ENCODE measurements around the gene CDH18. TPM values are rescaled to one million over a fixed set of nuclear protein-coding genes. Genes with fewer than 3 reads are reported as not detected.

CDH18 gene
- total and polyA plus RNA-seq, 2 donors (not counting 3 experiments of a cell fraction or from before 2014, with no cell fraction given): 0.06 TPM; not detected in 1

DNA sequence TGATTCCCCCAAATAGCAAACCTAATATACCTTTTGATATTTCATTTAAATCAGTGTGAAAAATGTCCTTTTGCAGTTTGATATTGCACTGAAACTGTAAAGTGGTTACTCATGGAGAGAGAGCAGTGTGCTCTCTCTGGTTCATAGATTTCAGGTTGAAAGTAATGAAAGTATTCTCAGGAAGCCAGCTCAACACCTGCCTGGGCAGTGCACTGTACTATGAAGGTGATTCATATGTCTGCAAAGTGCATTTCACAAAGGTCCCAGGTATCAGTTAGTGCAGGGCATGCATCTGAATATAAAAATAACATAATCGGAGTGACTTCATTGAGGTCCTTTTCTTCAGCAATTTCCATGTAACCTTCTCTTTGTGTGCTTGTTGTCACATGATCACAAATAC is 274.3 kb downstream of the CDH18 start:
- Histone ChIP-seq H3K4me3 (replicated peaks in 1 of 3; ENCODE audit: insufficient read depth in 1 of 3, low read depth in 1 of 3, low read length in 3 of 3) (no peak overlapping the region), H3K4me2 (ENCODE audit: insufficient read depth, low read length) (no peak overlapping the region), H3K9me1 (replicated peaks; ENCODE audit: control insufficient read depth, extremely low read depth, insufficient read depth, low read length) (no peaks in the 10 kb centered on the region), H3K9me3 (replicated peaks; ENCODE audit: control insufficient read depth, insufficient read depth, low read length) (no peaks in the 10 kb centered on the region), H3K4me1 (ENCODE audit: control insufficient read depth, extremely low read depth, insufficient read depth, low read length) (no peaks in the 10 kb centered on the region), H3K36me3 (ENCODE audit: control insufficient read depth in 2 of 2, extremely low read depth in 1 of 2, insufficient read depth in 2 of 2, low read length in 2 of 2) (no peaks in the 10 kb centered on the region), H3K27me3 (ENCODE audit: control insufficient read depth in 2 of 2, insufficient read depth in 2 of 2, low read length in 2 of 2) (no peaks in the 10 kb centered on the region), H3K27ac (ENCODE audit: insufficient read depth, low read depth, low read length) (no peak overlapping the region), H3K9ac (replicated peaks; ENCODE audit: extremely low read depth, insufficient read depth, low read length) (no peak overlapping the region), H3K79me2 (ENCODE audit: control insufficient read depth, insufficient read depth, low read length) (no peaks in the 10 kb centered on the region), H4K20me1 (replicated peaks; ENCODE audit: control insufficient read depth, extremely low read depth, insufficient read depth, low read length) (no peaks in the 10 kb centered on the region), H2AFZ (ENCODE audit: low read depth, low read length) (no peak overlapping the region)
- BruUV-seq (replicated peaks): no TSS peak
- intact Hi-C loops (cut with micrococcal nuclease): no loop called here
- dilution Hi-C loops (cut with MboI; ENCODE audit: extremely low pct_ligation_motif_present, low sequenced_read_pairs): no loop called here
- TF ChIP-seq EZH2 (IDR thresholded peaks at IDR 0.05; ENCODE audit: borderline replicate concordance, low read depth, low read length, severe bottlenecking) (no peak), GATA2 (IDR thresholded peaks at IDR 0.05; ENCODE audit: insufficient read depth, insufficient read length, low read depth, low read length) (no peak), FOS (IDR thresholded peaks at IDR 0.05; ENCODE audit: borderline replicate concordance, insufficient read depth, low read length) (no peak), MYC (IDR thresholded peaks at IDR 0.05; ENCODE audit: low read depth, low read length) (no peak), JUN (IDR thresholded peaks at IDR 0.05; ENCODE audit: borderline replicate concordance, insufficient read depth, insufficient read length, low read depth) (no peak), CTCF (IDR thresholded peaks at IDR 0.05; ENCODE audit: extremely low read depth in 1 of 2, insufficient read depth in 1 of 2, low read depth in 1 of 2, low read length in 2 of 2) (no peak), POLR2AphosphoS5 (IDR thresholded peaks at IDR 0.05; ENCODE audit: insufficient read depth, low read depth, low read length) (no peak), POLR2A (IDR thresholded peaks at IDR 0.05; ENCODE audit: low read depth, low read length) (no peak), MAX (IDR thresholded peaks at IDR 0.05; ENCODE audit: insufficient read depth, insufficient read length) (no peak)
- ChIA-PET CTCF (no interaction called here), POLR2A (no interaction called here)
- FAIRE-seq (no peak), DNase-seq (ENCODE audit: low read depth, low spot score) (no peak)

Measured in endothelial cell of umbilical vein (primary cell).